HepG2 (cell line): ENCODE measurements around the gene FCN3. TPM values are rescaled to one million over a fixed set of nuclear protein-coding genes. Genes with fewer than 3 reads are reported as not detected.

Experiments
- HDAC2 ChIP-seq: sonication (generic); formaldehyde crosslinking; IDR thresholded peaks from 2 replicates; pipeline ENCODE4 v1.4.0; 2020; ENCODE audit warnings: missing genetic modification reagents
- MAFF ChIP-seq: IDR thresholded peaks from 2 replicates; pipeline ENCODE4 v1.6.1; 2011; ENCODE audit warnings: low read depth, low read length, improper control_type of control experiment
- NR2F2 ChIP-seq: IDR thresholded peaks from 2 replicates; pipeline ENCODE4 v1.6.1; 2012; ENCODE audit warnings: low read depth, inconsistent platforms, borderline replicate concordance
- TP53 ChIP-seq: sonication (generic); formaldehyde crosslinking; conservative IDR thresholded peaks from 2 replicates; pipeline ENCODE4 v1.4.0; 2020; ENCODE audit warnings: missing genetic modification reagents
- ZKSCAN1 ChIP-seq: fragments of 150-350 bp; IDR thresholded peaks from 2 replicates; pipeline ENCODE4 v1.6.1; 2014; ENCODE audit warnings: low read length
- ZNF143 ChIP-seq: sonication (generic); formaldehyde crosslinking; IDR thresholded peaks from 2 replicates; pipeline ENCODE4 v1.4.0; 2020; ENCODE audit warnings: missing genetic modification reagents
- ZNF17 ChIP-seq: sonication (generic); formaldehyde crosslinking; IDR thresholded peaks from 2 replicates; pipeline ENCODE4 v1.5.0; 2020; ENCODE audit warnings: mild to moderate bottlenecking, missing genetic modification reagents
- ZNF253 ChIP-seq: sonication (generic); formaldehyde crosslinking; IDR thresholded peaks from 2 replicates; pipeline ENCODE4 v1.8.0; 2022; ENCODE audit warnings: mild to moderate bottlenecking, missing genetic modification reagents, borderline replicate concordance
- ZNF589 ChIP-seq: sonication (generic); formaldehyde crosslinking; conservative IDR thresholded peaks from 2 replicates; pipeline ENCODE4 v1.8.0; 2022; ENCODE audit warnings: mild to moderate bottlenecking, moderate library complexity, missing genetic modification reagents
- ZNF761 ChIP-seq: sonication (generic); formaldehyde crosslinking; conservative IDR thresholded peaks from 2 replicates; pipeline ENCODE4 v1.4.0; 2020; ENCODE audit warnings: mild to moderate bottlenecking, missing genetic modification reagents
- polyA plus RNA-seq, 8 experiments: library from polyadenylated mRNA; depleted of rRNA in 3 of 8; stranded (reverse) in 7 of 8; unstranded in 1 of 8; fragments of >200 nt; fragmentation: Illumina TruSeq in 4 of 8; extraction: Trizol in 4 of 8; gene quantifications; 2 replicates each; pipeline versions ENCODE4 v1.2.1 to v1.2.3, GENCODE V29; 2011 to 2016; ENCODE audit warnings: low read depth in 4 of 8, missing spikeins in 1 of 8, mixed read lengths in 1 of 8; ENCODE audit not compliant: insufficient read depth in 1 of 8
- total RNA-seq, 5 experiments: library from RNA; depleted of rRNA; stranded (reverse); fragments of >200 nt; fragmentation: Illumina TruSeq; extraction: Trizol; gene quantifications; 2 replicates each; pipeline ENCODE4 v1.2.3, GENCODE V29; 2016; ENCODE audit warnings: low read depth in 1 of 5
- TF ChIP-seq, protein P1 (sequence below): sonication (generic); formaldehyde crosslinking; IDR thresholded peaks from 2 replicates; pipeline ENCODE4 v1.4.0; 2020; ENCODE audit warnings: mild to moderate bottlenecking, missing genetic modification reagents
- TF ChIP-seq, protein P2 (sequence below): sonication (generic); formaldehyde crosslinking; IDR thresholded peaks from 2 replicates; pipeline ENCODE4 v1.4.0; 2020; ENCODE audit warnings: missing genetic modification reagents
- TF ChIP-seq, protein P3 (sequence below): sonication (generic); formaldehyde crosslinking; IDR thresholded peaks from 2 replicates; pipeline ENCODE4 v1.4.0; 2020; ENCODE audit warnings: missing genetic modification reagents

The FCN3 gene
- total and polyA plus RNA-seq, 2 of the 13 experiments (the other 11 are each of a cell fraction or from before 2014, with no cell fraction given), result not detected

DNA sequence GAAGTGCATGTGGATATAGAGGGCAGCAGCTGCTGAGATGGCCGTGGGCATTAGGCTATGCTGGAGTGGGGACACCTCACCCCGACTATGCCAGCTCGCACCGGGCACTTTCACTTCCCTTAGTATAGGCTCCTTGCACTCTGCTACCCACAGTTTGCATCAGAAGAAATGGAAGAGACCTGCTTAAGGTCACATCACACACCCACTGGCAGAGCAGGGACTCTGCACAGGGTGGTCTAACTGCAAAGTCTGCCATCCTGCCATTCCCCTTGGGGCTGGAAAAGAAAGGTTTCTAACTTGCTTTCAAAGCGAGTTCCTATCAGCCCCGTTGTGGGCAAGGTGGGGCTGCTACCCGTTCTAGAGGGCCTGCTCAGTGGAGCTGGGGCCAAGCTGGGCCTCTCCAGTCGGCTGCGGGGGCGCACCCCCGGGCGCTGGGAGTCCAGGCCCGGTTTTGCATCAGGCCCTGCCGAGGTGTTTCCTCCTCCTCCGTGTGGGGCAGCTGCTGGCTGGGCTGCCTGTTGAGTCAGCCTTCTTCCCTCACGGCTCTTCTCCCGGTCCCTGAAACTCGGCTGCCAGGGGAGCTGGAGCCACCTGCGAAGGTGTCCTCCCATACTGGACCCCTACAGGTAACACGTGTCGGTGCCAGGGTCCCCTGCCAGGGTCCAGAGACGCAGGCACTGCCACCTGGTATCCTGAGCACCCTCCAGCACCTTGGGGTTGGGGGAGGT is 32.9 kb downstream of the FCN3 start, which contains the start of gene SYTL1 (continued):
- TF ChIP-seq, protein P1, sequence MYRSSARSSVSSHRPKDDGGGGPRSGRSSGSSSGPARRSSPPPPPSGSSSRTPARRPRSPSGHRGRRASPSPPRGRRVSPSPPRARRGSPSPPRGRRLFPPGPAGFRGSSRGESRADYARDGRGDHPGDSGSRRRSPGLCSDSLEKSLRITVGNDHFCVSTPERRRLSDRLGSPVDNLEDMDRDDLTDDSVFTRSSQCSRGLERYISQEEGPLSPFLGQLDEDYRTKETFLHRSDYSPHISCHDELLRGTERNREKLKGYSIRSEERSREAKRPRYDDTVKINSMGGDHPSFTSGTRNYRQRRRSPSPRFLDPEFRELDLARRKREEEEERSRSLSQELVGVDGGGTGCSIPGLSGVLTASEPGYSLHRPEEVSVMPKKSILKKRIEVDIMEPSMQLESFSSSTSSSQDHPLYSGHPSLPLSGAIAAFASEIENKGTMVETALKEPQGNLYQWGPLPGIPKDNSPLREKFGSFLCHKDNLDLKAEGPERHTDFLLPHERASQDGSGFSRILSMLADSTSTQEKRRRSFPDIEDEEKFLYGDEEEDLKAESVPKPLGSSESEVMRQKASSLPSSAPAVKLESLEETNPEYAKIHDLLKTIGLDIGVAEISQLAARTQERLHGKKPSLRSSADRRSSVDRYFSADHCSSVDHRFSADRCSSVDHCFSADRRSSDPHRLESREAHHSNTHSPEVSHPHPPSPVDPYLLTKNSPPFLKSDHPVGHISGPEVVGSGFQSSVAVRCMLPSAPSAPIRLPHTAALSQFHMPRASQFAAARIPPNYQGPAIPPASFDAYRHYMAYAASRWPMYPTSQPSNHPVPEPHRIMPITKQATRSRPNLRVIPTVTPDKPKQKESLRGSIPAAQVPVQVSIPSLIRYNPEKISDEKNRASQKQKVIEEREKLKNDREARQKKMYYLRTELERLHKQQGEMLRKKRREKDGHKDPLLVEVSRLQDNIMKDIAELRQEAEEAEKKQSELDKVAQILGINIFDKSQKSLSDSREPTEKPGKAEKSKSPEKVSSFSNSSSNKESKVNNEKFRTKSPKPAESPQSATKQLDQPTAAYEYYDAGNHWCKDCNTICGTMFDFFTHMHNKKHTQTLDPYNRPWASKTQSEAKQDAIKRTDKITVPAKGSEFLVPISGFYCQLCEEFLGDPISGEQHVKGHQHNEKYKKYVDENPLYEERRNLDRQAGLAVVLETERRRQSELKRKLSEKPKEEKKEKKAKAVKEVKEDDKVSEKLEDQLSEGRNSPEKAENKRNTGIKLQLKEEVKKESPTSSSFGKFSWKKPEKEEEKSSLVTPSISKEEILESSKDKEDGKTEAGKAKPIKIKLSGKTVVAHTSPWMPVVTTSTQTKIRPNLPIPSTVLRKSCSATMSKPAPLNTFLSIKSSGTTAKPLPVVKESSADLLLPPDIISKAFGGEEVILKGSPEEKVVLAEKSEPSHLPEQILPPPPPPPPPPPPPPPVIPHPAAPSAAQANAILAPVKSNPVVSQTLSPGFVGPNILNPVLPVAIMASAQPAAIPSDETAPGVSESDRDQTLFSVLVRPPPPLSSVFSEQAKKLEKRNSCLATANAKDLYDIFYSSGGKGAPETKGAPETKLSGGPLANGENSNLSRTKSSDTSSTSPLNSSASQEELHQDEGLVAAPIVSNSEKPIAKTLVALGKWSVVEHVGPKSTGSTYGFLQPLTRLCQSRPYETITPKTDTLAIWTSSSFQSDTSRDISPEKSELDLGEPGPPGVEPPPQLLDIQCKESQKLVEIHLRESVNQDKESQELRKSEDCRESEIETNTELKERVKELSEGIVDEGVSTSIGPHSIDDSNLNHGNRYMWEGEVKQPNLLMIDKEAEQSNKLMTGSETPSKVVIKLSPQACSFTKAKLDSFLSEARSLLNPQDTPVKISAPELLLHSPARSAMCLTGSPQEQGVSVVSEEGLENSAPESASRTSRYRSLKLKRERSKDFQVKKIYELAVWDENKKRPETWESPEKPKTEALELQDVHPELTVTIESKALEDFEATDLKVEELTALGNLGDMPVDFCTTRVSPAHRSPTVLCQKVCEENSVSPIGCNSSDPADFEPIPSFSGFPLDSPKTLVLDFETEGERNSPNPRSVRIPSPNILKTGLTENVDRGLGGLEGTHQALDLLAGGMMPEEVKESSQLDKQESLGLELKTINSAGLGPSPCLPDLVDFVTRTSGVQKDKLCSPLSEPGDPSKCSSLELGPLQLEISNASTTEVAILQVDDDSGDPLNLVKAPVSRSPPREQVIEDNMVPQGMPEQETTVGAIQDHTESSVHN (CRISPR knock-in tag), result no peak
- no peak for TF ChIP-seq ZNF589 (CRISPR knock-in tag)
- TF ChIP-seq TP53 (CRISPR knock-in tag), result no peak
- TF ChIP-seq, protein P2, sequence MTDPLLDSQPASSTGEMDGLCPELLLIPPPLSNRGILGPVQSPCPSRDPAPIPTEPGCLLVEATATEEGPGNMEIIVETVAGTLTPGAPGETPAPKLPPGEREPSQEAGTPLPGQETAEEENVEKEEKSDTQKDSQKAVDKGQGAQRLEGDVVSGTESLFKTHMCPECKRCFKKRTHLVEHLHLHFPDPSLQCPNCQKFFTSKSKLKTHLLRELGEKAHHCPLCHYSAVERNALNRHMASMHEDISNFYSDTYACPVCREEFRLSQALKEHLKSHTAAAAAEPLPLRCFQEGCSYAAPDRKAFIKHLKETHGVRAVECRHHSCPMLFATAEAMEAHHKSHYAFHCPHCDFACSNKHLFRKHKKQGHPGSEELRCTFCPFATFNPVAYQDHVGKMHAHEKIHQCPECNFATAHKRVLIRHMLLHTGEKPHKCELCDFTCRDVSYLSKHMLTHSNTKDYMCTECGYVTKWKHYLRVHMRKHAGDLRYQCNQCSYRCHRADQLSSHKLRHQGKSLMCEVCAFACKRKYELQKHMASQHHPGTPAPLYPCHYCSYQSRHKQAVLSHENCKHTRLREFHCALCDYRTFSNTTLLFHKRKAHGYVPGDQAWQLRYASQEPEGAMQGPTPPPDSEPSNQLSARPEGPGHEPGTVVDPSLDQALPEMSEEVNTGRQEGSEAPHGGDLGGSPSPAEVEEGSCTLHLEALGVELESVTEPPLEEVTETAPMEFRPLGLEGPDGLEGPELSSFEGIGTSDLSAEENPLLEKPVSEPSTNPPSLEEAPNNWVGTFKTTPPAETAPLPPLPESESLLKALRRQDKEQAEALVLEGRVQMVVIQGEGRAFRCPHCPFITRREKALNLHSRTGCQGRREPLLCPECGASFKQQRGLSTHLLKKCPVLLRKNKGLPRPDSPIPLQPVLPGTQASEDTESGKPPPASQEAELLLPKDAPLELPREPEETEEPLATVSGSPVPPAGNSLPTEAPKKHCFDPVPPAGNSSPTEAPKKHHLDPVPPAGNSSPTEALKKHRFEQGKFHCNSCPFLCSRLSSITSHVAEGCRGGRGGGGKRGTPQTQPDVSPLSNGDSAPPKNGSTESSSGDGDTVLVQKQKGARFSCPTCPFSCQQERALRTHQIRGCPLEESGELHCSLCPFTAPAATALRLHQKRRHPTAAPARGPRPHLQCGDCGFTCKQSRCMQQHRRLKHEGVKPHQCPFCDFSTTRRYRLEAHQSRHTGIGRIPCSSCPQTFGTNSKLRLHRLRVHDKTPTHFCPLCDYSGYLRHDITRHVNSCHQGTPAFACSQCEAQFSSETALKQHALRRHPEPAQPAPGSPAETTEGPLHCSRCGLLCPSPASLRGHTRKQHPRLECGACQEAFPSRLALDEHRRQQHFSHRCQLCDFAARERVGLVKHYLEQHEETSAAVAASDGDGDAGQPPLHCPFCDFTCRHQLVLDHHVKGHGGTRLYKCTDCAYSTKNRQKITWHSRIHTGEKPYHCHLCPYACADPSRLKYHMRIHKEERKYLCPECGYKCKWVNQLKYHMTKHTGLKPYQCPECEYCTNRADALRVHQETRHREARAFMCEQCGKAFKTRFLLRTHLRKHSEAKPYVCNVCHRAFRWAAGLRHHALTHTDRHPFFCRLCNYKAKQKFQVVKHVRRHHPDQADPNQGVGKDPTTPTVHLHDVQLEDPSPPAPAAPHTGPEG (CRISPR knock-in tag), result no peak
- TF ChIP-seq MAFF, result no peak
- no peak for TF ChIP-seq ZKSCAN1
- no peak for TF ChIP-seq ZNF17 (CRISPR knock-in tag)
- TF ChIP-seq ZNF143 (CRISPR knock-in tag), result no peak
- TF ChIP-seq, protein P3, sequence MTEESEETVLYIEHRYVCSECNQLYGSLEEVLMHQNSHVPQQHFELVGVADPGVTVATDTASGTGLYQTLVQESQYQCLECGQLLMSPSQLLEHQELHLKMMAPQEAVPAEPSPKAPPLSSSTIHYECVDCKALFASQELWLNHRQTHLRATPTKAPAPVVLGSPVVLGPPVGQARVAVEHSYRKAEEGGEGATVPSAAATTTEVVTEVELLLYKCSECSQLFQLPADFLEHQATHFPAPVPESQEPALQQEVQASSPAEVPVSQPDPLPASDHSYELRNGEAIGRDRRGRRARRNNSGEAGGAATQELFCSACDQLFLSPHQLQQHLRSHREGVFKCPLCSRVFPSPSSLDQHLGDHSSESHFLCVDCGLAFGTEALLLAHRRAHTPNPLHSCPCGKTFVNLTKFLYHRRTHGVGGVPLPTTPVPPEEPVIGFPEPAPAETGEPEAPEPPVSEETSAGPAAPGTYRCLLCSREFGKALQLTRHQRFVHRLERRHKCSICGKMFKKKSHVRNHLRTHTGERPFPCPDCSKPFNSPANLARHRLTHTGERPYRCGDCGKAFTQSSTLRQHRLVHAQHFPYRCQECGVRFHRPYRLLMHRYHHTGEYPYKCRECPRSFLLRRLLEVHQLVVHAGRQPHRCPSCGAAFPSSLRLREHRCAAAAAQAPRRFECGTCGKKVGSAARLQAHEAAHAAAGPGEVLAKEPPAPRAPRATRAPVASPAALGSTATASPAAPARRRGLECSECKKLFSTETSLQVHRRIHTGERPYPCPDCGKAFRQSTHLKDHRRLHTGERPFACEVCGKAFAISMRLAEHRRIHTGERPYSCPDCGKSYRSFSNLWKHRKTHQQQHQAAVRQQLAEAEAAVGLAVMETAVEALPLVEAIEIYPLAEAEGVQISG (CRISPR knock-in tag), result no peak
- no peak for TF ChIP-seq ZNF253 (CRISPR knock-in tag)
- no peak; the same call in none of the 2 replicates for TF ChIP-seq HDAC2 (CRISPR knock-in tag)
- TF ChIP-seq NR2F2, result no peak
- TF ChIP-seq ZNF761, result no peak
